G401.6 (cell line): ENCODE measurements around the gene EXD3.
"Not testable (repeated sequence)": the region's sequence is repeated elsewhere in the genome, so short reads cannot be mapped to it uniquely, and the experiment has no call there.

Source experiments
- FAIRE-seq: peaks from 2 replicates; lab custom pipeline; 2012; peaks lifted over from hg19 to GRCh38; lab: Jason Lieb, UNC

Gene EXD3

GRCh38 chr9:137422604-137423513 is at the start of gene EXD3, which contains the start of gene NOXA1:
EXD3 (minus strand) TSS chr9:137423162; CDS start chr9:137395357, 27,805 bp downstream.
NOXA1 (plus strand) TSS chr9:137423393; CDS start chr9:137423530, 137 bp downstream.
- FAIRE-seq, result no peak

GRCh38 chr9:137470785-137471184 is 47.8 kb upstream of the EXD3 start:
- FAIRE-seq, result no peak

- FAIRE-seq, result no peak
Measured at GRCh38 chr9:137467896-137468295, 44.9 kb upstream of the EXD3 start.

GRCh38 chr9:137467161-137467581 is 44.2 kb upstream of the EXD3 start:
- FAIRE-seq, result no peak

GRCh38 chr9:137466389-137467085 is 43.6 kb upstream of the EXD3 start:
- FAIRE-seq, result not testable (repeated sequence)

GRCh38 chr9:137465720-137466388 is 42.9 kb upstream of the EXD3 start:
- FAIRE-seq, result no peak

GRCh38 chr9:137465000-137465719 is 42.2 kb upstream of the EXD3 start:
- no peak for FAIRE-seq

- FAIRE-seq, result no peak
Measured at GRCh38 chr9:137464291-137464999, 41.5 kb upstream of the EXD3 start.

- no peak for FAIRE-seq
Measured at GRCh38 chr9:137463931-137464290, 40.9 kb upstream of the EXD3 start.

GRCh38 chr9:137462986-137463930 is 40.3 kb upstream of the EXD3 start:
- no peak for FAIRE-seq

- FAIRE-seq, result no peak
Measured at GRCh38 chr9:137462396-137462985, 39.5 kb upstream of the EXD3 start.

GRCh38 chr9:137461663-137462395 is 38.9 kb upstream of the EXD3 start:
- no peak for FAIRE-seq

- FAIRE-seq, result no peak
Measured at GRCh38 chr9:137461316-137461662, 38.3 kb upstream of the EXD3 start.

GRCh38 chr9:137460363-137461315 is 37.7 kb upstream of the EXD3 start:
- FAIRE-seq, result no peak

GRCh38 chr9:137459601-137460362 is 36.8 kb upstream of the EXD3 start:
- FAIRE-seq, result no peak

GRCh38 chr9:137459152-137459600 is 36.2 kb upstream of the EXD3 start, which contains the start of gene NSMF:
NSMF (minus strand) TSS chr9:137459334; CDS start chr9:137459102, 232 bp downstream.
- FAIRE-seq, result no peak
